Right renal pelvis (tissue), 4 donors: ENCODE measurements around the gene GPR146. TPM values are rescaled to one million over a fixed set of nuclear protein-coding genes. Genes with fewer than 3 reads are reported as not detected.

ENCODE experiments used
- DNase-seq, 4 donors: peaks; one replicate each; pipeline ENCODE4 v3.0.0-alpha.2; 2013; ENCODE audit warnings: low read depth in 4 of 4, low spot score in 3 of 4, missing footprints in 1 of 4
- polyA plus RNA-seq, 4 donors: library from polyadenylated mRNA; unstranded; fragments of 120-200 nt; gene quantifications; one replicate each; pipeline ENCODE4 v1.2.1, GENCODE V29; 2013; ENCODE audit not compliant: insufficient read length in 4 of 4

Gene GPR146
- polyA plus RNA-seq, 4 donors, result 3.0 to 5.4 (median 3.4) TPM

DNA sequence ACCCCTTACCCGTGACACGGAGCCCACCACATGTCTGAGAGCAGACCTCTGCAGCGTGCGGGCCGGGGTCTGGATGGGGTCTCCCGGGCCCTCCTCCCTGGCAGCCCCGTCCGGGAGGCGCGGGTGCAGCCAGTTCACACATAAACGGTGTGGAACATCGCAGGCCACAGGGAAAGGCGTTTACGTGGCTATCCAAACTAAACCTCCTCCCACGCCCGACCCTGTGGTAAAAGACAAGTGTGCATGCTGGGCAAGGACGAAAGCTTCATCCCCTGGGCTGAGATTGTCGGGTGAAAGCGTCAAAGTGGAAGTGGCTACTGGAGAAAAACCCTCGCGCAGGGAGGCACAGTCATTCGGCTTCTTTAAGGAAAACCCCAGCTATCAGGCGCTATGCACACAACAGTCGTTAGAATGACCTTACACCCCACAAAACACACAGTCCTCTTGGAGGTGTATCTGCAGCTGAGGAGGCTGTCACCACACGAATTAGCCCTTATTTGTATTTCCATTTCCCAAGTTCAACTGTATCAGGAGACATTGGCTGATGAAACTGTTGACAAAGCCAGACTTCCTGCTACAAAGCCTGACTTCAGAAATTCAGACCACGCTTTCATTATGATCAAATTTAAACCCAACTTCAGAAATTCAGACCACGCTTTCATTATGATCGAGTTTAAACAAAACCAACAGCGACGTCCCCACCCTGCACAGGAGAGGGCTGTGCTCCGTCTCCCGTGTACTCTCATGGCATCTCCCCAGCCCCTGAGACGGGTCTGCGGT is 58.9 kb downstream of the GPR146 start:
- no peak for DNase-seq

GRCh38 chr7:1103789-1104515 is 59.6 kb downstream of the GPR146 start:
- no peak for DNase-seq

GRCh38 chr7:1104516-1105179 is 60.3 kb downstream of the GPR146 start:
- no peak for DNase-seq

DNA sequence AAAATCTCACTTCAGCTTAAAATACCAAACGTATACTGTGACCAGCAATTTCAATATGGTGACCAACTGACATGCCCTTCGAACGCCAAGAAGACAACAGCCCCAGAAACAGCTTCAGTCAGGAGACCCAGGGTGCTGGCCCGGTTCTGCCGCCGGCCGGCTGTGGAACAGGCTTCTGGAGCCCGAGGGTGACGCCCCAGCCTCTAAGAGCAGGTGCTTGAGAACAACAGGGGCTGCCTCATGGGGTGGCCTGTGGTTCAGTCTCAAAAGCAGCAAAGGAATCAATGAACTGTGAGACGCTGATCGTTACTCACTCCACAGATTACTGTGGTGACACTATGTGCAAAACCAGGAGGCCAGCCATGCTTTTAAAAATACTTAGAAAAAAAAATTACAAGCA is 60.8 kb downstream of the GPR146 start:
- DNase-seq, result no peak

- DNase-seq, result no peak
These were observed 61.9 kb downstream of the GPR146 start for GRCh38 chr7:1106063-1106792.

GRCh38 chr7:1106793-1107421 is 62.6 kb downstream of the GPR146 start:
- no peak for DNase-seq

- DNase-seq, result no peak
These were observed 64.0 kb downstream of the GPR146 start for GRCh38 chr7:1108264-1108920.

Other genes starting within 250 kb of the GPR146 start
- gene SUN1, start 212.1 kb upstream of the GPR146 start, polyA plus RNA-seq, result 100 to 1,000 TPM; 126 to 133 (median 131) TPM
- gene GET4, start 168.0 kb upstream of the GPR146 start, polyA plus RNA-seq, result 10 to 100 TPM; 33.2 to 47.4 (median 39.0) TPM
- gene ADAP1, start 89.9 kb upstream of the GPR146 start, polyA plus RNA-seq, result 10 to 100 TPM; 14.6 to 18.2 (median 15.1) TPM
- gene COX19, start 69.0 kb upstream of the GPR146 start, polyA plus RNA-seq, result 10 to 100 TPM; 11.8 to 13.3 (median 12.1) TPM
- 1 to 10 TPM; 1.2 to 4.0 (median 2.5) TPM for gene CYP2W1, start 61.4 kb upstream of the GPR146 start, polyA plus RNA-seq
- 1 to 10 TPM; 5.9 to 8.1 (median 6.4) TPM for gene GPER1, start 43.6 kb downstream of the GPR146 start, polyA plus RNA-seq
- 10 to 100 TPM; 18.4 to 27.2 (median 23.6) TPM for gene ZFAND2A, start 115.7 kb downstream of the GPR146 start, polyA plus RNA-seq
- 10 to 100 TPM in 2 of 4 donors, 1 to 10 TPM in 2; 6.5 to 14.9 (median 9.9) TPM for gene UNCX, start 188.3 kb downstream of the GPR146 start, polyA plus RNA-seq